ENCODE data around the gene PGAP1.

DNA sequence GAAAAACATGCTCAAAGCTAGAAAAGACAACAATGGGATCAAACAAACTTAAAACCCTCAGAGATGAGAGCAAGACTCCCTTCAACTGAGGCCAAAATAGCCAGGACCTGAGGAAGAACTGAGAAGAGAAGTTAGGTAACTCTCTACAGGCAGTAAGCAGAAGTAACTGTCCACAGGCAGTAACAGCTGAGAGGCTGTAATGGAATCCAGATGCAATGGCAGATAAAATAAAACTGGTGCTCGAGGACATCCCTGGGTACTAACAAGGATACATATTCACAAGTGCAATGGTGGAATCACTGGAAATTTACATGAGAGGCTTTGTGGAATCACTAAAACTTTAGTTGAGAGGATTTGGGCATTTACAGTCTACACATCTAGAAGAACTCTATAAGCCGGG is 86.9 kb downstream of the PGAP1 start:
- TF ChIP-seq, protein P1, sequence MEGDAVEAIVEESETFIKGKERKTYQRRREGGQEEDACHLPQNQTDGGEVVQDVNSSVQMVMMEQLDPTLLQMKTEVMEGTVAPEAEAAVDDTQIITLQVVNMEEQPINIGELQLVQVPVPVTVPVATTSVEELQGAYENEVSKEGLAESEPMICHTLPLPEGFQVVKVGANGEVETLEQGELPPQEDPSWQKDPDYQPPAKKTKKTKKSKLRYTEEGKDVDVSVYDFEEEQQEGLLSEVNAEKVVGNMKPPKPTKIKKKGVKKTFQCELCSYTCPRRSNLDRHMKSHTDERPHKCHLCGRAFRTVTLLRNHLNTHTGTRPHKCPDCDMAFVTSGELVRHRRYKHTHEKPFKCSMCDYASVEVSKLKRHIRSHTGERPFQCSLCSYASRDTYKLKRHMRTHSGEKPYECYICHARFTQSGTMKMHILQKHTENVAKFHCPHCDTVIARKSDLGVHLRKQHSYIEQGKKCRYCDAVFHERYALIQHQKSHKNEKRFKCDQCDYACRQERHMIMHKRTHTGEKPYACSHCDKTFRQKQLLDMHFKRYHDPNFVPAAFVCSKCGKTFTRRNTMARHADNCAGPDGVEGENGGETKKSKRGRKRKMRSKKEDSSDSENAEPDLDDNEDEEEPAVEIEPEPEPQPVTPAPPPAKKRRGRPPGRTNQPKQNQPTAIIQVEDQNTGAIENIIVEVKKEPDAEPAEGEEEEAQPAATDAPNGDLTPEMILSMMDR (conservative IDR thresholded peaks at IDR 0.05 in 1 of 2, IDR thresholded peaks at IDR 0.05 in 1 of 2; ENCODE audit: extremely low read depth in 1 of 2, insufficient read depth in 1 of 2, low read depth in 1 of 2, low read length in 2 of 2), result no peak
- no peak for TF ChIP-seq EZH2 (IDR thresholded peaks at IDR 0.05; ENCODE audit: borderline replicate concordance, low read length)

Measured in mammary epithelial cell (primary cell).